GM21367 (cell line): Measurements from ENCODE around the gene FGFR4.

ENCODE experiments used
- ATAC-seq: cut with Tn5 transposase; IDR thresholded peaks from one replicate; pipeline ENCODE4 v1.9.1; 2021; ENCODE audit not compliant: unreplicated experiment

The FGFR4 gene

GRCh38 chr5:177084175-177084574 lies 2.5 kb upstream of the FGFR4 start:
- ATAC-seq = no peak

- ATAC-seq = no peak
Observed at GRCh38 chr5:177085985-177086653, 596 bp upstream of the FGFR4 start.

- ATAC-seq = no peak
Observed at GRCh38 chr5:177087398-177088005, 787 bp downstream of the FGFR4 start.

GRCh38 chr5:177089127-177089526 lies 2.4 kb downstream of the FGFR4 start:
- ATAC-seq = no peak

GRCh38 chr5:177089825-177090641 lies 3.3 kb downstream of the FGFR4 start:
- ATAC-seq = no peak

- ATAC-seq = no peak
Observed at GRCh38 chr5:177090813-177091212, 4.1 kb downstream of the FGFR4 start.

GRCh38 chr5:177091232-177091631 lies 4.5 kb downstream of the FGFR4 start:
- no peak for ATAC-seq

- ATAC-seq = no peak
Observed at GRCh38 chr5:177092178-177093081, 5.7 kb downstream of the FGFR4 start.

GRCh38 chr5:177093082-177093712 lies 6.5 kb downstream of the FGFR4 start:
- no peak for ATAC-seq

- no peak for ATAC-seq
Observed at GRCh38 chr5:177093803-177094202, 7.1 kb downstream of the FGFR4 start.

GRCh38 chr5:177094224-177095087 lies 7.7 kb downstream of the FGFR4 start:
- ATAC-seq = no peak

GRCh38 chr5:177095088-177095669 lies 8.5 kb downstream of the FGFR4 start:
- no peak for ATAC-seq

- ATAC-seq = no peak
Observed at GRCh38 chr5:177096162-177097015, 9.7 kb downstream of the FGFR4 start.

GRCh38 chr5:177097016-177097985 lies 10.6 kb downstream of the FGFR4 start:
- no peak for ATAC-seq

GRCh38 chr5:177098120-177098469 lies 11.4 kb downstream of the FGFR4 start:
- ATAC-seq = no peak

- ATAC-seq = no peak
Observed at GRCh38 chr5:177098470-177099141, 11.9 kb downstream of the FGFR4 start.
